HG03045 (cell line): ENCODE data around the gene NTNG2.
"Not testable (repeated sequence)": the region's sequence is repeated elsewhere in the genome, so short reads cannot be mapped to it uniquely, and the experiment has no call there.

Experiments
- ATAC-seq: cut with Tn5 transposase; IDR thresholded peaks from one replicate; pipeline ENCODE4 v1.9.1; 2021; ENCODE audit warnings: mild to moderate bottlenecking, moderate library complexity; ENCODE audit not compliant: unreplicated experiment

The NTNG2 gene

GRCh38 chr9:132247942-132248341, 86.1 kb downstream of the NTNG2 start:
- ATAC-seq, result no peak

- ATAC-seq, result no peak
These were observed 87.3 kb downstream of the NTNG2 start for GRCh38 chr9:132249123-132249522.

GRCh38 chr9:132249690-132250089, 87.8 kb downstream of the NTNG2 start:
- no peak for ATAC-seq

- ATAC-seq, result no peak
These were observed 88.7 kb downstream of the NTNG2 start for GRCh38 chr9:132250324-132251262.

DNA sequence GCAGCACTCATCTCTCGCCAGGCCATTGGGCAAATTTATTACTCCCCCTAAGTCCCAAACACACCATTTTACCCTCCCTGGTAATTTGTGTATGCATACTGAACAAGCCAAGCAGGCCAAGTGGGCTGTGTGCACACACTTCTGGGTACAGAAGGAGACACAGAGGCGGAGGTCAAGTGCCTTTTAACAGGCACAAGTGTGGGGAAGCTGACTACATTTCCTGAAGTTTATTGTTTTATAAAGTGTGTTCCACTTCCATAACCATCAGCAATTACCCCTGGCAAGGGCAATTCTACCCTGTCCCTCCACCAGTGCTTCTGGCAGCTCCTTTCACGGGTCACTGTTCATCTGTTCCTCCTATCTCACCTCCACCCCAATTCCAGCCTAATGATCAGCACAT, 99.0 kb downstream of the NTNG2 start:
- no peak for ATAC-seq

GRCh38 chr9:132266017-132266416, 104.2 kb downstream of the NTNG2 start:
- ATAC-seq, result no peak

DNA sequence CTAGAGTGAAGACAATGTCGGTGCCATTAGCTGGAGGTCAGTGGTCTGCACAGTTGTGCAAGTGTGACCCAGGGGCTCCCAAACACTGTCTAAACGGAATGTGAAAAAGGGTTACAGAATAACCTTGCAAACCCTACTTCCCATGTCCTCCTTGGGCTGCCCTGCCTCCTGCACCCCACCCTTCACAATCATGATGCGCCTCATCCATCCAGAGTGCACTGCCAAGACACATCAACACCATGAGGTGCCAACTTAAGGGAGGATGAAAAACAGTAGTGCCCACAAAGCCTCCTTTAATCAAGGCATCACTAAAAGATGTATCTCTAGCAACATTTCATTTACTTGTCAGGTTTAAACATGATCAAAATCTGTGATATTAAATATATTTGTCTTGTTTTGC, 105.8 kb downstream of the NTNG2 start:
- ATAC-seq, result no peak

GRCh38 chr9:132268725-132269352, 107.0 kb downstream of the NTNG2 start:
- no peak for ATAC-seq

GRCh38 chr9:132269704-132270516, 108.1 kb downstream of the NTNG2 start:
- ATAC-seq, result not testable (repeated sequence)

DNA sequence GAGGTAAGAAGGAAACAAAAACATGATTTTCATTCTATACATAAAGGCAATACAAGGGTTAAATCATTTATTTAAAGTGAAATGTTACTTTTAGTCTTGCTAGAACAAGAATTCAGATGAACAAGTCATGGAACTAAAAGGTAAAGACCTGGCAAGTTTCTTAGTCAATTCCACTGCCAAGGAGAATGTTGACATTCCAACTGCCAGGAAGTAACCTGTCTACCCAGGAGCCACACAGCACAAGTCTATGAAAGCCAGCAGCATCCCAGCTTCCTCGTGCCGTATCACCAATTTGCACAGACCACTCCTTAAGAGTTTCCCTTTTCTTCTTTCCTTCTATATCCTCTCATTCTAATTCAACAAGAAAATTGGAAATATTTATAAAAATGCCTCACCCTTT, 113.0 kb downstream of the NTNG2 start:
- ATAC-seq, result no peak

DNA sequence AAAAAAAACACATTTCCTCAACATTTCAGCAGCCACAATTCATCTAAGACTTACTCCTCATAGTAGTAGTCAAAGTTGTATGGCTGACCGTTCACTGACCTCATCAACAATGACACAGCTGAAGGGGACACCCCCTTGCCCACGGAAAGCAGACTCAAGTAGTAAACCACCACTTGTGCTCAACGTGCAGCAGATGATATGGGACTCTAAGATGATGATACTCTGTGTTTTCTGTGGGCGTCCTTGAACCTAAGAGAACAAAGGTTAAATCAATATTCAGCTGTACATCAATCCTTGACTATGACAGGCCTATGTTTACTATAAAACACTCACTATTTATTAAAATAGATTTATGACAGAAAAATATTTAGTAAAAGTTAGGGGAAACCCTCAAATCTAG, 121.3 kb downstream of the NTNG2 start:
- no peak for ATAC-seq

GRCh38 chr9:132283863-132284262, 122.0 kb downstream of the NTNG2 start:
- no peak for ATAC-seq

DNA sequence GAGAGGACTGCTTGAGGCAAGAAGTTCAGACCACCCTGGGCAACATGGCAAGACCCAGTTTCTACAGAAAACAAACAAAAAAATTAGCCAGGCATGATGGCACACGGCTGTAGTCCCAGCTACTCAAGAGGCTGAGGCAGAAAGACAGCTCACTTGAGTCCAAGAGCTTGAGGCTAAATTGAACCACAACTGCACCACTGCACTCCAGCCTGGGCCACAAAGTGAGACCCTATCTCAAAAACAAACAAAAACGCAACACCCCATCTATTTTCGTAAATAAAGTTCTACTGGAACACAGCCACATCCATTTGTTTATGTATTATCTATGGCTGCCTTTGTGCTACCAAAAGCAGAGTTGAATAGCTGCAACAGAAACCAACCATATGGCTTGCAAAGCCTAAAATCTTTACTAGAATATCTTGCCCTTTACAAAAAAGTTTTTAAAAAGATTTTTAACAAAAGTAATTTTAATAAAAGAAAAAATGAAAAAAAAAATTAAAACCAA, 125.5 kb downstream of the NTNG2 start:
- ATAC-seq, result no peak

GRCh38 chr9:132288361-132288760, 126.5 kb downstream of the NTNG2 start:
- ATAC-seq, result no peak

- ATAC-seq, result no peak
These were observed 127.1 kb downstream of the NTNG2 start for GRCh38 chr9:132288966-132289365.

GRCh38 chr9:132293145-132293721, 131.4 kb downstream of the NTNG2 start:
- no peak for ATAC-seq
